PC-3 (cell line): ENCODE measurements around the gene LIG3.

Experiments used
- EZH2 ChIP-seq: fragments of 300-600 bp; sonication (generic); IDR thresholded peaks from one replicate; pipeline ENCODE4 v1.6.1; 2017; ENCODE audit warnings: antibody characterized with exemption, mild to moderate bottlenecking, low read length; ENCODE audit not compliant: unreplicated experiment
- EZH2phosphoT487 ChIP-seq: fragments of 300-600 bp; sonication (generic); IDR thresholded peaks from 2 replicates; pipeline ENCODE4 v1.6.1; 2018; ENCODE audit warnings: mild to moderate bottlenecking, antibody characterized with exemption, low read length, borderline replicate concordance
- TF ChIP-seq, protein P1 (sequence below): fragments of 300-600 bp; sonication (generic); conservative IDR thresholded peaks from 2 replicates; pipeline ENCODE4 v1.5.1; 2017; ENCODE audit warnings: antibody characterized with exemption, low read depth, mild to moderate bottlenecking, low read length

- TF ChIP-seq, protein P1, sequence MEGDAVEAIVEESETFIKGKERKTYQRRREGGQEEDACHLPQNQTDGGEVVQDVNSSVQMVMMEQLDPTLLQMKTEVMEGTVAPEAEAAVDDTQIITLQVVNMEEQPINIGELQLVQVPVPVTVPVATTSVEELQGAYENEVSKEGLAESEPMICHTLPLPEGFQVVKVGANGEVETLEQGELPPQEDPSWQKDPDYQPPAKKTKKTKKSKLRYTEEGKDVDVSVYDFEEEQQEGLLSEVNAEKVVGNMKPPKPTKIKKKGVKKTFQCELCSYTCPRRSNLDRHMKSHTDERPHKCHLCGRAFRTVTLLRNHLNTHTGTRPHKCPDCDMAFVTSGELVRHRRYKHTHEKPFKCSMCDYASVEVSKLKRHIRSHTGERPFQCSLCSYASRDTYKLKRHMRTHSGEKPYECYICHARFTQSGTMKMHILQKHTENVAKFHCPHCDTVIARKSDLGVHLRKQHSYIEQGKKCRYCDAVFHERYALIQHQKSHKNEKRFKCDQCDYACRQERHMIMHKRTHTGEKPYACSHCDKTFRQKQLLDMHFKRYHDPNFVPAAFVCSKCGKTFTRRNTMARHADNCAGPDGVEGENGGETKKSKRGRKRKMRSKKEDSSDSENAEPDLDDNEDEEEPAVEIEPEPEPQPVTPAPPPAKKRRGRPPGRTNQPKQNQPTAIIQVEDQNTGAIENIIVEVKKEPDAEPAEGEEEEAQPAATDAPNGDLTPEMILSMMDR: no peak
- TF ChIP-seq EZH2phosphoT487 (no peak), EZH2 (no peak)
Measured at GRCh38 chr17:34961093-34961911, 19.0 kb upstream of the LIG3 start, which contains the start of the genes CCT6B and ZNF830.
